ENCODE data around the gene GPATCH2. TPM values are rescaled to one million over a fixed set of nuclear protein-coding genes. Genes with fewer than 3 reads are reported as not detected.

GPATCH2 gene
- total RNA-seq, 4 donors from 2014 or later, result 6.1 to 16.6 (median 11.0) TPM

- DNase-seq, result no peak
- no peaks in the 10 kb centered on the region for H3K27me3 ChIP-seq
- intact Hi-C loops (cut with DNase I), result no loop called here
- H3K36me3 ChIP-seq, result no peaks in the 10 kb centered on the region
- 75 to 79% methylated on average over 2 of the region's 2 CpGs for WGBS, 2 donors
- no peak overlapping the region for H3K4me3 ChIP-seq
- H3K27ac ChIP-seq, result no peak overlapping the region
- H3K4me1 ChIP-seq, result no peaks in the 10 kb centered on the region
- TF ChIP-seq POLR2A (IDR thresholded peaks at IDR 0.05), result no peak
- no peak for TF ChIP-seq CTCF (IDR thresholded peaks at IDR 0.05)
- H3K9me3 ChIP-seq, result no peaks in the 10 kb centered on the region
These were observed 61.9 kb downstream of the GPATCH2 start for GRCh38 chr1:217569021-217569420.

GRCh38 chr1:217568200-217568599 is 62.7 kb downstream of the GPATCH2 start:
- intact Hi-C loops (cut with DNase I), result no loop called here
- Histone ChIP-seq H3K36me3 (no peaks in the 10 kb centered on the region), H3K4me3 (no peak overlapping the region), H3K27ac (no peak overlapping the region), H3K9me3 (no peaks in the 10 kb centered on the region), H3K4me1 (no peaks in the 10 kb centered on the region), H3K27me3 (no peaks in the 10 kb centered on the region)
- TF ChIP-seq CTCF (IDR thresholded peaks at IDR 0.05), result no peak
- TF ChIP-seq POLR2A (IDR thresholded peaks at IDR 0.05), result no peak
- DNase-seq, result no peak
- WGBS, 2 donors, result 90 to 91% methylated on average over 4 of the region's 4 CpGs

- Histone ChIP-seq H3K4me1 (no peaks in the 10 kb centered on the region), H3K36me3 (no peaks in the 10 kb centered on the region), H3K27ac (no peak overlapping the region), H3K9me3 (no peaks in the 10 kb centered on the region), H3K4me3 (no peak overlapping the region), H3K27me3 (no peaks in the 10 kb centered on the region)
- intact Hi-C loops (cut with DNase I), result no loop called here
- TF ChIP-seq POLR2A (IDR thresholded peaks at IDR 0.05) (no peak), CTCF (IDR thresholded peaks at IDR 0.05) (no peak)
- 84 to 90% methylated on average over 3 of the region's 3 CpGs for WGBS, 2 donors
- DNase-seq, result no peak
These were observed 66.1 kb downstream of the GPATCH2 start for GRCh38 chr1:217564833-217565232.

GRCh38 chr1:217564207-217564606 is 66.7 kb downstream of the GPATCH2 start:
- Histone ChIP-seq H3K27me3 (no peaks in the 10 kb centered on the region), H3K36me3 (no peaks in the 10 kb centered on the region), H3K4me3 (no peak overlapping the region), H3K9me3 (no peaks in the 10 kb centered on the region), H3K4me1 (no peaks in the 10 kb centered on the region), H3K27ac (no peak overlapping the region)
- no peak for DNase-seq
- intact Hi-C loops (cut with DNase I), result no loop called here
- TF ChIP-seq CTCF (IDR thresholded peaks at IDR 0.05) (no peak), POLR2A (IDR thresholded peaks at IDR 0.05) (no peak)
- WGBS, 2 donors, result 88 to 91% methylated on average over 6 of the region's 6 CpGs

- no peaks in the 10 kb centered on the region for H3K36me3 ChIP-seq
- H3K4me1 ChIP-seq, result no peaks in the 10 kb centered on the region
- H3K27me3 ChIP-seq, result no peaks in the 10 kb centered on the region
- TF ChIP-seq POLR2A (IDR thresholded peaks at IDR 0.05) (no peak), CTCF (IDR thresholded peaks at IDR 0.05) (no peak)
- no peak overlapping the region for H3K27ac ChIP-seq
- no peak for DNase-seq
- H3K9me3 ChIP-seq, result no peaks in the 10 kb centered on the region
- intact Hi-C loops (cut with DNase I), result no loop called here
- no peak overlapping the region for H3K4me3 ChIP-seq
These were observed 67.7 kb downstream of the GPATCH2 start for GRCh38 chr1:217563179-217563578.

Data from esophagus squamous epithelium (tissue), 5 donors.